Stimulated activated naive CD8-positive, alpha-beta T cell treated with anti-CD3 and anti-CD28 coated beads, Interleukin-15, amount 100 ng/mL, for 72 hours (primary cell): ENCODE results near the gene CNPPD1.

ENCODE experiments used
- ATAC-seq: fragments of 150-1000 bp; cut with Tn5 transposase; 2 replicates; pipeline ENCODE4 v1.10.0; 2021; ENCODE audit warnings: mild to moderate bottlenecking, moderate library complexity
- DNase-seq, 2 donors: peaks; one replicate each; pipeline ENCODE4 v3.0.0; 2021 to 2022
- H3K27ac Mint-ChIP-seq, 2 donors: one replicate each; pipeline ENCODE4 v1.8.0; 2022; ENCODE audit warnings: mild to moderate bottlenecking in 2 of 2, mixed read lengths in 2 of 2, moderate library complexity in 2 of 2
- H3K27me3 Mint-ChIP-seq: one replicate; pipeline ENCODE4 v1.8.0; 2022; ENCODE audit warnings: mixed read lengths
- H3K4me1 Mint-ChIP-seq: one replicate; pipeline ENCODE4 v1.8.0; 2022; ENCODE audit warnings: mild to moderate bottlenecking, mixed read lengths
- H3K4me3 Mint-ChIP-seq, 2 donors: one replicate each; pipeline ENCODE4 v1.8.0; 2022; ENCODE audit warnings: mild to moderate bottlenecking in 2 of 2, mixed read lengths in 2 of 2, moderate library complexity in 1 of 2
- H3K9me3 Mint-ChIP-seq, 2 donors: one replicate each; pipeline ENCODE4 v1.8.0; 2022; ENCODE audit warnings: mixed read lengths in 2 of 2

The CNPPD1 gene

GRCh38 chr2:219176818-219177551 is at the start of gene CNPPD1:
Gene CNPPD1, minus strand, starts transcription at chr2:219176925. Its CDS starts 97 bp downstream, at chr2:219176828.
- Mint-ChIP-seq H3K4me3 (peak within 1 kb of the TSS; percentile 97), H3K27ac (peak within 1 kb of the TSS; percentile 98), H3K27me3 (no peaks in the 10 kb centered on the region), H3K4me1 (peaks cover 60% of the 10 kb centered on the region), H3K9me3 (no peaks in the 10 kb centered on the region)
- DNase-seq (peak; percentile 90 to 93), ATAC-seq (peak; percentile 89)

GRCh38 chr2:219225350-219225749 is 48.6 kb upstream of the CNPPD1 start:
- Mint-ChIP-seq H3K4me1 (peaks cover 30% of the 10 kb centered on the region), H3K27ac (no peak overlapping the region), H3K27me3 (no peaks in the 10 kb centered on the region), H3K4me3 (peak overlapping the region in 1 of 2 donors; percentile 12), H3K9me3 (no peaks in the 10 kb centered on the region)
- DNase-seq (no peak), ATAC-seq (no peak)

- no peak overlapping the region for H3K4me3 Mint-ChIP-seq
- no peak for DNase-seq
- H3K27ac Mint-ChIP-seq: no peak overlapping the region
- H3K4me1 Mint-ChIP-seq: peaks cover 41% of the 10 kb centered on the region
- no peaks in the 10 kb centered on the region for H3K9me3 Mint-ChIP-seq
- no peaks in the 10 kb centered on the region for H3K27me3 Mint-ChIP-seq
- no peak for ATAC-seq
Observed at GRCh38 chr2:219223831-219224610, 47.3 kb upstream of the CNPPD1 start.

- H3K4me1 Mint-ChIP-seq: peaks cover 39% of the 10 kb centered on the region
- H3K9me3 Mint-ChIP-seq: no peaks in the 10 kb centered on the region
- no peaks in the 10 kb centered on the region for H3K27me3 Mint-ChIP-seq
- no peak for ATAC-seq
- H3K4me3 Mint-ChIP-seq: no peak overlapping the region
- no peak overlapping the region for H3K27ac Mint-ChIP-seq
- DNase-seq: no peak
Observed at GRCh38 chr2:219221957-219222518, 45.3 kb upstream of the CNPPD1 start.

- Mint-ChIP-seq H3K4me1 (peaks cover 45% of the 10 kb centered on the region), H3K27ac (no peak overlapping the region), H3K4me3 (no peak overlapping the region), H3K27me3 (no peaks in the 10 kb centered on the region), H3K9me3 (no peaks in the 10 kb centered on the region)
- ATAC-seq (no peak), DNase-seq (no peak)
Observed at GRCh38 chr2:219220652-219221402, 44.1 kb upstream of the CNPPD1 start.

GRCh38 chr2:219219784-219220532 is 43.2 kb upstream of the CNPPD1 start:
- no peaks in the 10 kb centered on the region for H3K27me3 Mint-ChIP-seq
- peaks cover 47% of the 10 kb centered on the region for H3K4me1 Mint-ChIP-seq
- no peak for DNase-seq
- peak overlapping the region in 1 of 2 donors; percentile 8 for H3K27ac Mint-ChIP-seq
- H3K9me3 Mint-ChIP-seq: no peaks in the 10 kb centered on the region
- H3K4me3 Mint-ChIP-seq: no peak overlapping the region
- no peak for ATAC-seq

DNA sequence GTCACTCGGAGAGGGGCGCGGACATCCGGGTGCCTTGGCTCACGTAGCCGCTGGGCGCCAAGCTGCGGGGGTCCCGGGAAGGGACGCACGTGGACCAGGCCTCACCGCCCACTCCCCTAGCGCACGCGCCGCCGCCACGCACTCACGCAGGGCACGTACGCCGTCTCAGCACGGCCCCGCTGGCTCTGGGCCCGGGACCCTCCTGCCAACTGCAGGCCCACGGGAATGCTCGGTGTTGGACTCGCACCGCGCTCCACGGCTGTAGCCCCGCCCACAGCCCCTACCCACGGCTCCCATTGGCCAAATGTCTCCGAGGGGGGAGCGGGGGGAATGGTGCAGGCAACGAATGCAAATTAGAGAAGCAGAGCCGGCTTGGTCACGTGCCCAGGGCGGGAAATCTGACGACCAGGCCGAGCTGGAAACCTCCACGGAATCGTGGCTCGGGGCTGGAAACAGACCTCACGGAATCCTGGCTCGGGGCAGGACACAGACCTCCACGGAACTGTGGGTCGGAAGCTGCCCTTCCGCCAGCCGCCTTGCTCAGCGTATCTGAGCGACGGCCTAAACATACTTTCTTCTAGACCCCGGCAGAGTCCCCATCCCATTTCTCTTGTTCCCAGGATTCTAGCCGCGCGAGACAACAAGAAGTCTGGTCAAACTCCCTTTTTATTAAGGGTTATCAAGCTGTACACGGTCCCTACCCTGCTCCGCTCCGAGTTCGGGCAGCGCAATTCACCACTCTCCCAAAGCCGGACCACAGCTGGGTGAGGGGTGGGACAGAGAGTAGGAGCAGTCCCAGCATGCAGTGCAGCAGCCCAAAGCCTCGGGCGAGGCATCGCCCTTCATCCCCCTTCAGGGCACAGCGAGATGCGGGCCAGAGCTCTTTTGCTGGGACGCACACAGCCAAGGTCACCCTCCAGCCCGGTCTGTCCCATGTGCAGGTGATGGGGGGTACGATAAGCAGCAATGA is 42.3 kb upstream of the CNPPD1 start, which contains the start of gene ABCB6:
Gene ABCB6, minus strand, starts transcription at position 227 of the 970 bp plus-strand sequence. CDS start 285 bp downstream, outside the sequence.
- peak; percentile 77 to 88 for DNase-seq
- Mint-ChIP-seq H3K4me1 (peaks cover 55% of the 10 kb centered on the region), H3K4me3 (peak within 1 kb of the TSS; percentile 87 to 91), H3K9me3 (no peaks in the 10 kb centered on the region), H3K27me3 (no peaks in the 10 kb centered on the region), H3K27ac (peak within 1 kb of the TSS; percentile 80 to 94)
- ATAC-seq: peak; percentile 84

GRCh38 chr2:219218217-219218731 is 41.5 kb upstream of the CNPPD1 start:
- DNase-seq (peak in 1 of 2 donors; percentile 30), ATAC-seq (peak; percentile 56)
- Mint-ChIP-seq H3K4me1 (peaks cover 55% of the 10 kb centered on the region), H3K27ac (peak overlapping the region; percentile 73 to 94), H3K27me3 (no peaks in the 10 kb centered on the region), H3K9me3 (no peaks in the 10 kb centered on the region), H3K4me3 (peak overlapping the region; percentile 87 to 91)

GRCh38 chr2:219216535-219216915 is 39.8 kb upstream of the CNPPD1 start:
- Mint-ChIP-seq H3K9me3 (no peaks in the 10 kb centered on the region), H3K4me1 (peaks cover 65% of the 10 kb centered on the region), H3K27me3 (no peaks in the 10 kb centered on the region), H3K4me3 (peak overlapping the region; percentile 48), H3K27ac (peak overlapping the region; percentile 23 to 85)
- DNase-seq: no peak
- no peak for ATAC-seq

GRCh38 chr2:219215871-219216534 is 39.3 kb upstream of the CNPPD1 start:
- Mint-ChIP-seq H3K9me3 (no peaks in the 10 kb centered on the region), H3K4me3 (peak overlapping the region in 1 of 2 donors; percentile 41), H3K27me3 (no peaks in the 10 kb centered on the region), H3K27ac (no peak overlapping the region), H3K4me1 (peaks cover 70% of the 10 kb centered on the region)
- ATAC-seq: no peak
- DNase-seq: no peak

GRCh38 chr2:219214786-219215185 is 38.1 kb upstream of the CNPPD1 start:
- H3K27me3 Mint-ChIP-seq: no peaks in the 10 kb centered on the region
- DNase-seq: no peak
- ATAC-seq: no peak
- H3K4me1 Mint-ChIP-seq: peaks cover 71% of the 10 kb centered on the region
- no peak overlapping the region for H3K4me3 Mint-ChIP-seq
- peak overlapping the region; percentile 1 to 87 for H3K27ac Mint-ChIP-seq
- no peaks in the 10 kb centered on the region for H3K9me3 Mint-ChIP-seq

GRCh38 chr2:219214141-219214540 is 37.4 kb upstream of the CNPPD1 start:
- H3K4me3 Mint-ChIP-seq: no peak overlapping the region
- no peak for ATAC-seq
- peak overlapping the region in 1 of 2 donors; percentile 61 for H3K27ac Mint-ChIP-seq
- H3K9me3 Mint-ChIP-seq: no peaks in the 10 kb centered on the region
- DNase-seq: no peak
- no peaks in the 10 kb centered on the region for H3K27me3 Mint-ChIP-seq
- peaks cover 71% of the 10 kb centered on the region for H3K4me1 Mint-ChIP-seq

DNA sequence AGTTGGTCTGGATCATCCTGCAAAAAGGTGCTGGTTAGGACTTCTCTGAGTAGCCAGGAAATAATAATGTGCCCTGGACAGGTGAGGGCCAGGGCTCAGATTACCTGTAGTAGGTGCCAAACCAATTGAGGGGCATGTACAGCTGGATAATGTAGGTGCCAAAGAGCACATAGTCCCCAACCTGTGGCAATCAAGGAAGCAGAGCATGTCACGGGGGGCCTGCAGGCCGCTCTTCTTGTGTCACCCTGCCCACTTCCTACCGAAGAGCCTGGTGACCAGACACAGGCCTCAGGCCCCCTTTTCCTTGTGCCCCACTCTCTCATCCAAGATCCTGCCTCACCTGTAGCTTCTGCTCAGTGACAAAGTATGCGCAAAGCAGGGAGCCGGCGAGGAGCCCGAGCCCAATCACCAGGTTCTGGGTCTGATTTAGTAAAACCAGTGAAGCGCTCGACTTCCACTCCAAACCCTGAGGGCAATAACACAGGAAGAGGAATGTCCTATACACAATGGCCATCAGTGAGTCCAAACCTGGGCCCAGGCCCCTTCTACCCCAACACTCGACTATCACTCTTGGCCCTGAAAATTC is 36.9 kb upstream of the CNPPD1 start:
- no peak overlapping the region for H3K4me3 Mint-ChIP-seq
- H3K27me3 Mint-ChIP-seq: no peaks in the 10 kb centered on the region
- H3K9me3 Mint-ChIP-seq: no peaks in the 10 kb centered on the region
- DNase-seq (no peak), ATAC-seq (no peak)
- H3K4me1 Mint-ChIP-seq: peaks cover 72% of the 10 kb centered on the region
- no peak overlapping the region for H3K27ac Mint-ChIP-seq
